Urothelium cell line (cell line): ENCODE data around the gene PDP2.
"Not testable (repeated sequence)": the region's sequence is repeated elsewhere in the genome, so short reads cannot be mapped to it uniquely, and the experiment has no call there.

Experiments
- DNase-seq: peaks from one replicate; pipeline ENCODE4 v3.0.0; 2011; ENCODE audit warnings: low spot score, mixed read lengths
- FAIRE-seq: peaks from 2 replicates; lab custom pipeline; 2011; peaks lifted over from hg19 to GRCh38; lab: Jason Lieb, UNC

The PDP2 gene

GRCh38 chr16:66851166-66851964, 28.9 kb upstream of the PDP2 start:
- DNase-seq, result no peak
- FAIRE-seq, result no peak

DNA sequence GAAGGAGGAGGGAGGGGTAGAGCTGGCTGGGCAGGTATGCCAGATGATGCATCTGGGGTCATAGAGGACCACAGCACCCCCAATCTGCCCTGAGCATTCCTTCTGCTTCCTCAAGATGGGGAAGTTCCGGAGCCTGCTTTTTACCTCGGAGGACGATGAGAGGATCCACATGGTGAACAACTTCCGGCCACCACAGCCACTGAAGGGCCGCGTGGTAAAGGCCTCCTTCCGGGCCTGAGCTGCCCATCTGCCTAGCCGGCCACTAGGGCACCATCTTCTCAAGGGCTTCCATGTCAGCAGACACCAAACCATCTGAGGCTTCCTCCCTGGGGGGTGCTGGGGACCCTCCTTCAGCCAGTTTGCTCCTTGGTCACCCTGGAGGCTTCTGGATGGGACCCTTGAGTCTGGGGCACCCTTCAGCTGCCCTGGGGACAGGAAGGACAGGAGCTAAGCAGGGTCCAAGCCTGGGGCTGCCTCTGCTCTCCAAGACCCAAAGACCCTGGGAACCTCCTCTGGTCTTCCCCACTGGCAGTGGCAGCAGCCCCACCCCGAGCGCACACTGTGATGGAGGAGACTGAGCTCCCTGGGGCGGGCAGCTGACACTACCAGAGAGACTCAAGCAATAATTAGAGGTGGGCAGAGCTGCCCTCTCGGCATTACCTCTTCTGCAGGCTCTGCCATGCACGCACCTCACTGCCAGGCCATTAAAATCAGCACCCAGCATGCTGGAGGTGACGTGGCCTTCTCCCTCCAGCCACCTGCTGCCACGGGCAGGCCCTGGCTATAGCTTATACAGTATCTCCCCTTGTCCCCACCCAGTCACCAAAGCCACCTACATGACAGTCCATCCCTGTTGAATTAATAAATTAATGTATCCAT, 26.8 kb upstream of the PDP2 start:
- FAIRE-seq (no peak), DNase-seq (no peak)

- FAIRE-seq (no peak), DNase-seq (no peak)
These were observed 24.1 kb upstream of the PDP2 start for GRCh38 chr16:66856184-66856730.

- no peak for FAIRE-seq
- no peak for DNase-seq
These were observed 23.5 kb upstream of the PDP2 start for GRCh38 chr16:66856801-66857200.

DNA sequence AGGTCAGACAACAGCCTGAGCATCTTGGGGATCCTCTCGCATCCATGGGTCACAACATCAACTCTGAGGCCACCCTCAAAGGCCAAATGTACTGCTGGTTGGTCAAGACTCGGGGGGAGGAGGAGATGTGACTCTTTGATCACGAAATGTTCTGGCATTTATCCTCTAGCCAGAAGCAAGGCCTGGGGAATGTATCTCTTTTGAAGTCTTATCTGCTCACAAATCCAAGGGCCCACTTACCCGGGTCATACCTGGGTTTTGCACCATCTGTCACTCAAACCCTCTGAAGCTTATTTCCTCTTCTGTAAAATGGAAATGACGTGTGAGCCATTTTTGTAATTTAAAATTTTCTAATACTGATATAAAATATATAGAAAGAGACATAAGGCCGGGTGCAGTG, 22.9 kb upstream of the PDP2 start:
- DNase-seq (no peak), FAIRE-seq (no peak)

GRCh38 chr16:66858740-66859396, 21.4 kb upstream of the PDP2 start:
- peak; percentile 87 for FAIRE-seq
- peak; percentile 88 for DNase-seq

DNA sequence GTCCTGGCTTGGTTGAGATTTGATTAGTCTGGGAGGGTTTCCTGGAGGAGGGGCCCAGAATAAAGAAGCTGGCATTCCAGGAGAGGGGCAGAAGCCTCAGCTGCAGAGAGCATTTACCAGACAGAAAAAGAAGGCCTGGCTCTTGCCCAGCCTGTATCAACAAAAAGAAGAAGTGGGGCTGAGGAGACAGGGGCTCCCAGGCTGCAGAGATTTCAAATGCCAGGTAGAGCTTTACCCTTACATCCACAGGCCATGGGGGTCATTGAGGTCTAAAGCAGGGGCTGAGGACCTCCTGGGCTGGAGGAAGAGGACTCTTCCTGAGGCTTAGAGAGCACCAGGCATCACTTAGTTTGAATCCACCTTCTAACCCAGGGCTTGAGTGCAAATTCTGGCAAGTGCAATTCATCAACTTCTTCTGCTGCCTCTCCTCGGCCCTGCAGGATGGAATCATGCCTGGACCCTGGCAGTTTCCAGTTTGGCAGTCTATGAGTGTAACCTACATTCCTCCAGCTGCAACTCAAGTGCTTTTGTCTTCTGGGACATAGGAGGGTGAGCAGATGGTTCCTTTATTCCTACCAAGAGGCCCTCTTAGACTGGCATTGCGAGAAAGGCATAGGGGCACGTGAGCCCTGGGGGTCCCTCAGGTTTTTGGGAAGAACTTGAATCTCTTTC, 20.8 kb upstream of the PDP2 start:
- DNase-seq, result no peak
- FAIRE-seq, result no peak

DNA sequence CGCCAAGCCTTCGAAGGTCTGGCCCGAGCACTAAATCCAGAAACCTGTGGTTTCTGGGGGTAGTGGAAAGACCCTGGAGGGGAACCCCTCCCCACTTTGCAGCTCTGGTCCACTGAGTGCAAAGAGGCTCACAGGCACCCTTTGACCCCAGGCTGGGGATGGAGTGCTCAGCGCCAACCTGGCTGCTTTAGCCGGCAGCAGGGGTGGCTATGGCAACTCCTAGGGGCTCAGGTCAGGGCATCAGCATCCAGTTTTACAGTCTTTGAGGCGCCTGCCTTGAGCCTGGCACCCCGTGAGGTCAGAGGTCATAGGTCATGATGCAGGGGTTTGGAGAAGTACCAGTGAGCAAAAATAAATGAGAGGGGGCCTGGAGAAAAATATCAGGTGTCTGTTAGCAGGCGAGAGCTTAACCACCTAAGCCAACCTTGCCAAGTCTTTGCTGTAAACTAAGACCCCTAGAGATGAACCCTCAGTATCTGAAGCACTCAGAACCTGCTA, 18.2 kb upstream of the PDP2 start:
- DNase-seq, result no peak
- no peak for FAIRE-seq

DNA sequence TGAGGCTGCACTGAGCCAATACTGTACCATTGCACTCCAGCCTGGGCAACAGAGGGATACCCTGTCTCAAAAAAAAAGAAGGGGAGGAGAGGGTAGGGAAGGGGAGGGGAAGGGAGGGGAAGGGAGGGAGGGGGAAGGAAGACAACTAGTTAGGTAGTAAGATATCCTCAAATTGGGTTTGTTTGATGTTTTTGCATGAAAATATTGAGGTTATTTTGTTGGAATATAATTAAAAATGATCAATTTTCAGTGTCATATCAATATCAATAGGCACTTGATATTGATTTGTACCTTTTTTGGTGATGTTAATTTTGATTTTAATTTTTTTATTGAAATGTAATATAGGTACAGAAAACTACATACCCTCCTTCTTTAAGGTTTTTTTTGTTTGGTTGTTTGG, 16.6 kb upstream of the PDP2 start:
- DNase-seq, result no peak
- FAIRE-seq, result no peak

DNA sequence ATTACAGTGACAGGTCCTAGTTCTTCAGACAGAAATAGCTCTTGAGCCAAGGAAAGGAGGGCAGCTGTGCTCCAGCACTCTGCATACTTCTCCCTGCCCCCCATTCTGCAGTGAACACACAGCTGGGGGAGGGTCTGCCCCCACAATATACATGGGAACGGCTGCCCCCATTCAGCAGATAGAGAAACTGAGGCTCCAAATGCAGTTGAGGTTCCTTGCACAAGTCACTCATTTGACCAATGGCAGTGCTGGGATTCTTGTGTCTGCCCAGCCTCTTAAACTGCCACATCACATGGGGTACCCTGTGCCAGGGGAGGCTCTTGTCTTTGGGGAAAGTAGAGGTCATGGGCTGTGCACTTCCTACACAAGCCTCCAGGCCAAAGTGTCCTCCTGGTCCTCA, 10.9 kb upstream of the PDP2 start:
- DNase-seq (no peak), FAIRE-seq (no peak)

DNA sequence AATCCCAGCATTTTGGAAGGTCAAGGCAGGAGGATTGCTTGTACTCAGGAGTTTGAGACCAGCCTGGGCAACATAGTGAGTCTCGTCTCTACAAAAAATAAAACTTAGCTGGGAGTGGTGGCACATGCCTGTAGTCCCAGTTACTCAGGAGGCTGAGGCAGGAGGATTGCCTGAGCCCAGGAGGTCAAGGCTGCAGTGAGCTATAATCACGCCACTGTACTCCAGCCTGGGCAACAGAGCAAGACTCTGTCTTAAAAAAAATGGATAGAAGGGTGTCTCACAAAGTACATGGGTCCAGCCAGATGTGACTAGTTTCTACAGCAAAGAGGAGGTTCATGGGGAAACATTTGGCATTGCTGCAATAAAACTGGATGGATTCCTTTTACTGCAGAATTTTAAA, 9.0 kb upstream of the PDP2 start:
- FAIRE-seq, DNase-seq: not testable (repeated sequence)

DNA sequence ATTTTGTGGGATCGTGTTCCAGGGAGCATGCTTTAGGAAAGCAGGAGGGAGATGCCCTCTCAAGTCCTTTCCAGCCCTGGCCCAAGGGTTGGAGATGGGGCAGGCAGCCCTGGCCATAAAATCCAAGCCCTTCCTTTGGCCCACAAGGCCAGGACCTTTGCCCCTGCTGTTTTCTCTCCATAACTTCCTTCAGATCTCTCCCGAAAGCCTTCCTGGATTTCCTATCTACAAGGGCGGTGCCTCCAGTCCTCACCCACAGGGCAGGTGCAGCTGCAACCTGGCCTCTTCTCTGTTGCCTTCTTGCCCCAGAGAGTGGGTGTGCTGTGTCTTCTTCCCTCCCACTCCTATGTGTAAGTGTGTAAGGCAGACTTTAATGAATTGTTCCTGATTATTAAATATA, 8.5 kb upstream of the PDP2 start:
- no peak for DNase-seq
- no peak for FAIRE-seq

DNA sequence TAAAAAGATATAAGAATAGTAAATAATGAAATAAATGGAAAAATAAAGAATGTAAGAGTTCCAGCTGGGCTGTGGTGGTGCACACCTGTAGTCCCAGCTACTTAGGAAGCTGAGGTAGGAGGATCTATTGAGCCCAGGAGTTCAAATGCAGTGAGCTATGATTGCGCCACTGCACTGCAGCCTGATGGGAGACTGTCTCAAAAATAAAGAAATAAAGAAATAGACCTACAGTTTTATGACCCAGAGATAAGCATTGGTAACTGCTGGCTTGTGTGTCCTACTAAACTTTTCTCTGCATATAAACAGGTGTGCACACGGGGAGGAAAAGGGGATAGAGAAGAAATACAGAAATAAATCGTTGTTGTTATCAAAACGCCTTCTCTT, 7.8 kb upstream of the PDP2 start:
- DNase-seq, result no peak
- no peak for FAIRE-seq

GRCh38 chr16:66872943-66873684, 7.2 kb upstream of the PDP2 start:
- DNase-seq (peak; percentile 95), FAIRE-seq (peak; percentile 56)

GRCh38 chr16:66873685-66874055, 6.6 kb upstream of the PDP2 start:
- DNase-seq, result no peak

GRCh38 chr16:66874079-66874775, 6.1 kb upstream of the PDP2 start:
- FAIRE-seq (peak; percentile 20), DNase-seq (no peak)

More at GRCh38 chr16:66873685-66874055, 6.6 kb upstream of the PDP2 start:
- peak; percentile 9 for FAIRE-seq

GRCh38 chr16:66878067-66878466, 2.2 kb upstream of the PDP2 start:
- no peak for DNase-seq
- no peak for FAIRE-seq

DNA sequence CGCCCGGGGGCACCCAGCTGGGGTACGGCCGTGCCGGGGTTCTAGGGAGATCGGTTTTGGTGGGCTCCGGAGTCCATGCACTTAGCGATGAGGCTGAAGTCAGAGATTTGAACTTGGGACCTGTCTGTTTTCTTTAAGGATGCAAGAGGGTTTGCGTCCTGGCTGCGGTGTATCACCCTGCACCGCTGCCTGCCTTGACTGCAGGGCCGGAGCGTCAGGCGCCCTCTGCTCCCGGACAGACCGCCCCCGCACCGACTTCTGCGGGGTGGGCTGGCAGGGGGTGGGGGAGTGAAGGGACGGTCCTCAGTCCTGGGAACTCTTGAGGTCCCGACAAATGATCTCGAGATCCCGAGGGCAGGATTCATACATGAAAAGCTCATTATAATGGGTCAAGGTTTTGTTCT, 701 bp downstream of the PDP2 start:
- no peak for FAIRE-seq

GRCh38 chr16:66881560-66881959, 1.2 kb downstream of the PDP2 start:
- FAIRE-seq (no peak), DNase-seq (no peak)

More for the DNA sequence above, 701 bp downstream of the PDP2 start:
- no peak for DNase-seq
